ENCODE results near the gene CXCR5.

- no peak for TF ChIP-seq CTCF (IDR thresholded peaks at IDR 0.05)
- TF ChIP-seq EZH2 (IDR thresholded peaks at IDR 0.05; ENCODE audit: borderline replicate concordance, insufficient read depth, low read depth, low read length, poor library complexity, severe bottlenecking): no peak
Measured at GRCh38 chr11:118921121-118921928, 37.6 kb downstream of the CXCR5 start.
